GM12878 (cell line): ENCODE data around the gene MYCBPAP. TPM values are rescaled to one million over a fixed set of nuclear protein-coding genes. Genes with fewer than 3 reads are reported as not detected.

ENCODE experiments used
- ATF7 ChIP-seq: fragments of 450-650 bp; IDR thresholded peaks from 2 replicates; pipeline ENCODE4 v1.6.1; 2016; ENCODE audit warnings: low read depth, mild to moderate bottlenecking
- BACH1 ChIP-seq: fragments of 450-650 bp; IDR thresholded peaks from 2 replicates; pipeline ENCODE4 v1.6.1; 2017; ENCODE audit warnings: mild to moderate bottlenecking, borderline replicate concordance
- BHLHE40 ChIP-seq, 2 experiments: fragments of 450-650 bp in 1 of 2; IDR thresholded peaks; 2 replicates each; pipeline ENCODE4 v1.6.1; 2011 to 2017; ENCODE audit warnings: low read depth in 2 of 2, borderline replicate concordance in 1 of 2, improper control_type of control experiment in 1 of 2, low read length in 1 of 2, mild to moderate bottlenecking in 1 of 2
- BRCA1 ChIP-seq: IDR thresholded peaks from 2 replicates; pipeline ENCODE4 v1.6.1; 2011; ENCODE audit warnings: low read depth, low read length, improper control_type of control experiment
- CHD4 ChIP-seq: fragments of 200-600 bp; sonication (generic); IDR thresholded peaks from 2 replicates; pipeline ENCODE4 v1.6.1; 2016; ENCODE audit warnings: mild to moderate bottlenecking
- ESRRA ChIP-seq: IDR thresholded peaks from 2 replicates; pipeline ENCODE4 v1.6.1; 2012; ENCODE audit warnings: mild to moderate bottlenecking, low read length, improper control_type of control experiment
- FOXK2 ChIP-seq: fragments of 450-650 bp; IDR thresholded peaks from 2 replicates; pipeline ENCODE4 v1.6.1; 2017; ENCODE audit warnings: mild to moderate bottlenecking, moderate library complexity
- HCFC1 ChIP-seq: fragments of 150-350 bp; IDR thresholded peaks from 2 replicates; pipeline ENCODE4 v1.6.1; 2014; ENCODE audit warnings: low read length
- HDGF ChIP-seq: fragments of 450-650 bp; IDR thresholded peaks from 2 replicates; pipeline ENCODE4 v1.6.1; 2016; ENCODE audit warnings: antibody characterized with exemption
- IKZF1 ChIP-seq: fragments of 450-650 bp; conservative IDR thresholded peaks from 2 replicates; pipeline ENCODE4 v1.6.1; 2017; ENCODE audit warnings: antibody characterized with exemption, mild to moderate bottlenecking
- IRF4 ChIP-seq: IDR thresholded peaks from 2 replicates; pipeline ENCODE4 v1.6.1; 2011; ENCODE audit warnings: low read depth, low read length
- KAT2A ChIP-seq: conservative IDR thresholded peaks from 2 replicates; pipeline ENCODE4 v1.6.1; 2011; ENCODE audit warnings: low read depth, low read length; ENCODE audit not compliant: control insufficient read depth
- NFYA ChIP-seq: IDR thresholded peaks from 2 replicates; pipeline ENCODE4 v1.6.1; 2011; ENCODE audit warnings: low read depth, mild to moderate bottlenecking, low read length, improper control_type of control experiment, borderline replicate concordance
- PAX8 ChIP-seq: fragments of 450-650 bp; IDR thresholded peaks from 2 replicates; pipeline ENCODE4 v1.6.1; 2017; ENCODE audit warnings: mild to moderate bottlenecking, moderate library complexity
- RB1 ChIP-seq: fragments of 450-650 bp; formaldehyde crosslinking; IDR thresholded peaks from 2 replicates; pipeline ENCODE4 v1.6.1; 2017; ENCODE audit warnings: mild to moderate bottlenecking, borderline replicate concordance
- RUNX3 ChIP-seq: IDR thresholded peaks from 2 replicates; pipeline ENCODE4 v1.6.1; 2012; ENCODE audit warnings: low read length, inconsistent platforms
- SP1 ChIP-seq: IDR thresholded peaks from one replicate; pipeline ENCODE4 v1.6.1; 2011; ENCODE audit warnings: low read depth, low read length
- SUPT20H ChIP-seq: IDR thresholded peaks from 2 replicates; pipeline ENCODE4 v1.6.1; 2011; ENCODE audit warnings: low read depth, mild to moderate bottlenecking, low read length, moderate library complexity, borderline replicate concordance; ENCODE audit not compliant: control insufficient read depth
- TCF12 ChIP-seq: IDR thresholded peaks from 2 replicates; pipeline ENCODE4 v1.6.1; 2011; ENCODE audit warnings: low read depth, mild to moderate bottlenecking, low read length
- TCF7 ChIP-seq: IDR thresholded peaks from 2 replicates; pipeline ENCODE4 v1.6.1; 2014; ENCODE audit warnings: antibody characterized with exemption, borderline replicate concordance
- ZNF622 ChIP-seq: fragments of 450-650 bp; IDR thresholded peaks from 2 replicates; pipeline ENCODE4 v1.6.1; 2017; ENCODE audit warnings: mild to moderate bottlenecking, inconsistent platforms
- ZZZ3 ChIP-seq: IDR thresholded peaks from 2 replicates; pipeline ENCODE4 v1.6.1; 2011; ENCODE audit warnings: low read depth; ENCODE audit not compliant: control insufficient read depth, insufficient read length
- polyA plus RNA-seq, 11 experiments: library from polyadenylated mRNA; depleted of rRNA in 4 of 11; unstranded in 6 of 11; stranded (reverse) in 5 of 11; fragments of >200 nt; fragmentation: Nextera tagmentation in 4 of 11; fragmentation: Illumina TruSeq in 1 of 11; extraction: Ambion mirVana in 4 of 11; extraction: Trizol in 1 of 11; gene quantifications; 1 replicate in 1 of 11; 2 replicates in 10 of 11; pipeline versions ENCODE4 v1.2.1 to v1.2.3, GENCODE V29; 2011 to 2016; ENCODE audit warnings: inconsistent platforms in 2 of 11, missing spikeins in 2 of 11, low read depth in 1 of 11
- total RNA-seq, 4 experiments: library from RNA; depleted of rRNA in 3 of 4; stranded (reverse); fragments of >200 nt in 3 of 4; fragmentation: Illumina TruSeq in 1 of 4; extraction: Trizol in 1 of 4; gene quantifications; 2 replicates each; pipeline versions ENCODE4 v1.2.1 to v1.2.3, GENCODE V29; 2013 to 2021
- TF ChIP-seq, protein P1 (sequence below): IDR thresholded peaks from 2 replicates; pipeline ENCODE4 v1.6.1; 2012; ENCODE audit warnings: low read length, inconsistent platforms
- TF ChIP-seq, protein P2 (sequence below): fragments of 450-650 bp; IDR thresholded peaks from 2 replicates; pipeline ENCODE4 v1.6.1; 2016; ENCODE audit warnings: mild to moderate bottlenecking
- TF ChIP-seq, protein P3 (sequence below), 3 experiments: IDR thresholded peaks in 2 of 3; conservative IDR thresholded peaks in 1 of 3; 2 replicates each; pipeline ENCODE4 v1.5.1; 2011; ENCODE audit warnings: low read depth in 3 of 3, low read length in 3 of 3, mild to moderate bottlenecking in 3 of 3, control low read depth in 2 of 3, moderate library complexity in 2 of 3, inconsistent platforms in 1 of 3, mixed read lengths in 1 of 3; ENCODE audit not compliant: control insufficient read depth in 2 of 3, insufficient read depth in 1 of 3; ENCODE audit errors: extremely low read depth in 1 of 3
- TF ChIP-seq, protein P4 (sequence below): IDR thresholded peaks from 2 replicates; pipeline ENCODE4 v1.6.1; 2011; ENCODE audit warnings: borderline replicate concordance, low read depth, mild to moderate bottlenecking, moderate library complexity, mixed read lengths, low read length; ENCODE audit not compliant: insufficient read depth; ENCODE audit errors: extremely low read length

MYCBPAP gene
- total and polyA plus RNA-seq, 10 of the 15 experiments (the other 5 are each of a cell fraction or from before 2014, with no cell fraction given): 0.23 to 2.7 (median 1.5) TPM

DNA sequence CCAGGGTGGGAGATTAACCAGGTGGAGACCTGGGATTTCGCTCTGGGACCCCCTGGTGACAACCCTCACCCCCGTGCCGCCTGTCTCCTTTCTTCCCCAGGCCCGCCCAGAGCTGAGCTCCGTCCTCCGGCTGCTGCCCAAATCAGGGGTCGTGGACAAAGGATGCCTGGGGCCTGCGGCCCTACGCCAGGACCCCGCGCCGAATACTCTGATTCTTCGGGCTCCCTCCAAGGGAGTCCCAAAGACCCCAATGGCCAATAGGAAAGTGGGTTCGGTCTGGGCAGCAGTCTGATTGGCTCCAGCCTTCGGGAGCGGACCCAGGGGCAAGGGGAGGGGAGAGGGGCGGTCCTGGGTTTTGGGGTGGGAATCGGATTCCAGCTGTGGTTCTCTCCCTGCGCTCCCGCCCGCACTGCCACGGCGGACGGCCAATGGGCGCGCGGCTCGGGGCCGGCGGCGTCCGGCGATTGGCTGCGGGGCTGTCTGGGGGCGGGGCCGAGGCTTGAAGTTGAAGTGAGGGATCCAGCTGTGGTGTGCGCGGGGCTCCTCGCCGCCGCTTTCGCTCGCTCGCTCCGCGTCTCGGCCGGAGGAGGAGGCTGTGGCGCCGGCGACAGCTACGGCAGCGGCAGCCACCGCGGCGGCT, 52.1 kb downstream of the MYCBPAP start, which contains the start of gene CACNA1G (continued):
- TF ChIP-seq PAX8 (no peak), FOXK2 (no peak), BACH1 (no peak), HCFC1 (no peak), ZNF622 (no peak), HDGF (no peak), SP1 (peak; percentile 86), IKZF1 (no peak), ZZZ3 (no peak), SUPT20H (no peak), NFYA (no peak), BHLHE40 (IDR thresholded peaks at IDR 0.05; ENCODE audit: borderline replicate concordance in 1 of 2, low read depth in 2 of 2, low read length in 1 of 2) (no peak), TCF12 (0 out of 2 replicates have a peak, but pooled peaks have one; percentile 19), CHD4 (no peak), ATF7 (no peak), TCF7 (no peak), BRCA1 (no peak), ESRRA (no peak), RUNX3 (no peak; the same call in 1 of the 2 replicates), IRF4 (no peak), RB1 (no peak), KAT2A (no peak)
- TF ChIP-seq, protein P1, sequence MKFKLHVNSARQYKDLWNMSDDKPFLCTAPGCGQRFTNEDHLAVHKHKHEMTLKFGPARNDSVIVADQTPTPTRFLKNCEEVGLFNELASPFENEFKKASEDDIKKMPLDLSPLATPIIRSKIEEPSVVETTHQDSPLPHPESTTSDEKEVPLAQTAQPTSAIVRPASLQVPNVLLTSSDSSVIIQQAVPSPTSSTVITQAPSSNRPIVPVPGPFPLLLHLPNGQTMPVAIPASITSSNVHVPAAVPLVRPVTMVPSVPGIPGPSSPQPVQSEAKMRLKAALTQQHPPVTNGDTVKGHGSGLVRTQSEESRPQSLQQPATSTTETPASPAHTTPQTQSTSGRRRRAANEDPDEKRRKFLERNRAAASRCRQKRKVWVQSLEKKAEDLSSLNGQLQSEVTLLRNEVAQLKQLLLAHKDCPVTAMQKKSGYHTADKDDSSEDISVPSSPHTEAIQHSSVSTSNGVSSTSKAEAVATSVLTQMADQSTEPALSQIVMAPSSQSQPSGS: no peak
- TF ChIP-seq, protein P2, sequence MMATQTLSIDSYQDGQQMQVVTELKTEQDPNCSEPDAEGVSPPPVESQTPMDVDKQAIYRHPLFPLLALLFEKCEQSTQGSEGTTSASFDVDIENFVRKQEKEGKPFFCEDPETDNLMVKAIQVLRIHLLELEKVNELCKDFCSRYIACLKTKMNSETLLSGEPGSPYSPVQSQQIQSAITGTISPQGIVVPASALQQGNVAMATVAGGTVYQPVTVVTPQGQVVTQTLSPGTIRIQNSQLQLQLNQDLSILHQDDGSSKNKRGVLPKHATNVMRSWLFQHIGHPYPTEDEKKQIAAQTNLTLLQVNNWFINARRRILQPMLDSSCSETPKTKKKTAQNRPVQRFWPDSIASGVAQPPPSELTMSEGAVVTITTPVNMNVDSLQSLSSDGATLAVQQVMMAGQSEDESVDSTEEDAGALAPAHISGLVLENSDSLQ: peak; percentile 68
- TF ChIP-seq, protein P3, sequence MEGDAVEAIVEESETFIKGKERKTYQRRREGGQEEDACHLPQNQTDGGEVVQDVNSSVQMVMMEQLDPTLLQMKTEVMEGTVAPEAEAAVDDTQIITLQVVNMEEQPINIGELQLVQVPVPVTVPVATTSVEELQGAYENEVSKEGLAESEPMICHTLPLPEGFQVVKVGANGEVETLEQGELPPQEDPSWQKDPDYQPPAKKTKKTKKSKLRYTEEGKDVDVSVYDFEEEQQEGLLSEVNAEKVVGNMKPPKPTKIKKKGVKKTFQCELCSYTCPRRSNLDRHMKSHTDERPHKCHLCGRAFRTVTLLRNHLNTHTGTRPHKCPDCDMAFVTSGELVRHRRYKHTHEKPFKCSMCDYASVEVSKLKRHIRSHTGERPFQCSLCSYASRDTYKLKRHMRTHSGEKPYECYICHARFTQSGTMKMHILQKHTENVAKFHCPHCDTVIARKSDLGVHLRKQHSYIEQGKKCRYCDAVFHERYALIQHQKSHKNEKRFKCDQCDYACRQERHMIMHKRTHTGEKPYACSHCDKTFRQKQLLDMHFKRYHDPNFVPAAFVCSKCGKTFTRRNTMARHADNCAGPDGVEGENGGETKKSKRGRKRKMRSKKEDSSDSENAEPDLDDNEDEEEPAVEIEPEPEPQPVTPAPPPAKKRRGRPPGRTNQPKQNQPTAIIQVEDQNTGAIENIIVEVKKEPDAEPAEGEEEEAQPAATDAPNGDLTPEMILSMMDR (IDR thresholded peaks at IDR 0.05 in 2 of 3, conservative IDR thresholded peaks at IDR 0.05 in 1 of 3; ENCODE audit: control insufficient read depth in 2 of 3, extremely low read depth in 1 of 3, insufficient read depth in 1 of 3, low read depth in 3 of 3, low read length in 3 of 3): no peak
- TF ChIP-seq, protein P4, sequence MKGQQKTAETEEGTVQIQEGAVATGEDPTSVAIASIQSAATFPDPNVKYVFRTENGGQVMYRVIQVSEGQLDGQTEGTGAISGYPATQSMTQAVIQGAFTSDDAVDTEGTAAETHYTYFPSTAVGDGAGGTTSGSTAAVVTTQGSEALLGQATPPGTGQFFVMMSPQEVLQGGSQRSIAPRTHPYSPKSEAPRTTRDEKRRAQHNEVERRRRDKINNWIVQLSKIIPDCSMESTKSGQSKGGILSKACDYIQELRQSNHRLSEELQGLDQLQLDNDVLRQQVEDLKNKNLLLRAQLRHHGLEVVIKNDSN: no peak
